CD4-positive, alpha-beta T cell (primary cell): ENCODE results near the gene PFKM. TPM values are rescaled to one million over a fixed set of nuclear protein-coding genes. Genes with fewer than 3 reads are reported as not detected.

Source experiments
- ATAC-seq: fragments of 200-7000 bp; cut with Tn5 transposase; one replicate; pipeline ENCODE4 v1.10.0; 2022; ENCODE audit warnings: mild to moderate bottlenecking; ENCODE audit not compliant: poor library complexity
- CTCF ChIA-PET: fragments of 350-600 bp; sonication (Branson Sonifier 250); formaldehyde crosslinking; loops from one replicate; lab custom pipeline; 2021; ENCODE audit warnings: antibody characterized with exemption, inconsistent platforms; lab: Charles Lee
- POLR2A ChIA-PET: fragments of 350-600 bp; sonication (Branson Sonifier 250); formaldehyde crosslinking; loops from one replicate; lab custom pipeline; 2021; ENCODE audit warnings: antibody characterized with exemption, inconsistent platforms; lab: Charles Lee
- DNase-seq, 14 experiments: peaks; one replicate each; pipeline ENCODE4 v3.0.0-alpha.2; 2013 to 2020; ENCODE audit warnings: mixed read lengths in 2 of 14
- H3K27ac ChIP-seq, 2 donors: one replicate each; pipeline versions ENCODE4 v1.5.1 to v1.7.0; 2013; ENCODE audit warnings: low read length in 2 of 2, low read depth in 1 of 2, mild to moderate bottlenecking in 1 of 2
- H3K27me3 ChIP-seq, 2 experiments: 1 replicate in 1 of 2; 2 replicates in 1 of 2; pipeline versions ENCODE4 v1.6.1 to v1.7.0; 2013; ENCODE audit warnings: low read length in 2 of 2, control low read depth in 1 of 2, mild to moderate bottlenecking in 1 of 2, moderate library complexity in 1 of 2; ENCODE audit not compliant: insufficient read depth in 2 of 2, control insufficient read depth in 1 of 2
- H3K36me3 ChIP-seq: one replicate; pipeline ENCODE4 v1.6.1; 2013; ENCODE audit warnings: low read length, control low read depth; ENCODE audit not compliant: insufficient read depth
- H3K4me1 ChIP-seq: one replicate; pipeline ENCODE4 v1.6.1; 2013; ENCODE audit warnings: low read length, control low read depth; ENCODE audit not compliant: insufficient read depth
- H3K4me3 ChIP-seq: one replicate; pipeline ENCODE4 v1.5.1; 2013; ENCODE audit warnings: mild to moderate bottlenecking, low read length, moderate library complexity
- H3K9me3 ChIP-seq, 2 experiments: 1 replicate in 1 of 2; 2 replicates in 1 of 2; pipeline versions ENCODE4 v1.6.1 to v1.7.0; 2013; ENCODE audit warnings: low read length in 2 of 2, mild to moderate bottlenecking in 2 of 2, control low read depth in 1 of 2, moderate library complexity in 1 of 2; ENCODE audit not compliant: control insufficient read depth in 1 of 2, insufficient read depth in 1 of 2
- H3K27ac Mint-ChIP-seq: one replicate; pipeline ENCODE4 v1.8.0; 2020; ENCODE audit warnings: mixed read lengths
- H3K27me3 Mint-ChIP-seq: one replicate; pipeline ENCODE4 v1.8.0; 2021; ENCODE audit warnings: mixed read lengths
- H3K36me3 Mint-ChIP-seq: one replicate; pipeline ENCODE4 v1.8.0; 2021; ENCODE audit warnings: low read depth, mixed read lengths
- H3K4me1 Mint-ChIP-seq: one replicate; pipeline ENCODE4 v1.8.0; 2021; ENCODE audit warnings: low read depth, mixed read lengths
- H3K4me3 Mint-ChIP-seq: one replicate; pipeline ENCODE4 v1.8.0; 2020; ENCODE audit warnings: mild to moderate bottlenecking, mixed read lengths
- H3K9me3 Mint-ChIP-seq: one replicate; pipeline ENCODE4 v1.8.0; 2020; ENCODE audit warnings: mixed read lengths
- CTCF ChIP-seq: fragments of 200-600 bp; IDR thresholded peaks from one replicate; pipeline ENCODE4 v1.8.0; 2022; ENCODE audit warnings: antibody characterized with exemption, mild to moderate bottlenecking
- intact Hi-C, 2 experiments: fragments of 100-400 bp; cut with DNase I in 1 of 2; cut with micrococcal nuclease in 1 of 2; formaldehyde crosslinking; loops; one replicate each; pipeline versions ENCODE4 v1.15.1 to v1.9.0; 2023 to 2025; cut with DNase I, micrococcal nuclease
- total RNA-seq, 174 experiments: library from RNA in 2 of 174; stranded (reverse) in 2 of 174; gene quantifications; one replicate each; pipeline ENCODE4 v1.2.3 and lab custom pipeline; 2021 to 2026

The PFKM gene
- total RNA-seq, 2 experiments from 2014 or later: 9.3 to 9.4 TPM

- Mint-ChIP-seq H3K36me3 (peaks cover 60% of the 10 kb centered on the region), H3K4me3 (no peak overlapping the region), H3K27ac (no peak overlapping the region), H3K9me3 (no peaks in the 10 kb centered on the region), H3K27me3 (no peaks in the 10 kb centered on the region), H3K4me1 (no peaks in the 10 kb centered on the region)
- Histone ChIP-seq H3K27ac (no peak overlapping the region), H3K9me3 (no peaks in the 10 kb centered on the region), H3K27me3 (no peaks in the 10 kb centered on the region), H3K36me3 (peaks cover 11% of the 10 kb centered on the region), H3K4me1 (no peaks in the 10 kb centered on the region), H3K4me3 (no peak overlapping the region)
- DNase-seq (no peak), ATAC-seq (no peak)
- CTCF ChIA-PET: interaction anchor here (0.6 to 0.7 kb wide), 2 partner anchors 23 to 92 kb away, joined by 3 read pairs; no protein-coding TSS in a partner anchor
- TF ChIP-seq CTCF: no peak
- intact Hi-C loops: no loop called here
- POLR2A ChIA-PET: interaction anchor here (0.7 to 1.1 kb wide), 2 partner anchors 12 to 21 kb away, joined by 3 read pairs; no protein-coding TSS in a partner anchor
These were observed 10.2 kb downstream of the PFKM start for GRCh38 chr12:48129376-48129775.

- Histone ChIP-seq H3K27ac (no peak overlapping the region), H3K27me3 (no peaks in the 10 kb centered on the region), H3K4me1 (no peaks in the 10 kb centered on the region), H3K9me3 (no peaks in the 10 kb centered on the region), H3K4me3 (no peak overlapping the region), H3K36me3 (peaks cover 19% of the 10 kb centered on the region)
- no peaks in the 10 kb centered on the region for H3K4me1 Mint-ChIP-seq
- H3K4me3 Mint-ChIP-seq: no peak overlapping the region
- POLR2A ChIA-PET: interaction anchor here (0.7 kb wide), 1 partner anchor 66 kb away, joined by 3 read pairs; no protein-coding TSS in a partner anchor
- CTCF ChIA-PET: no interaction called here
- ATAC-seq: no peak
- no peak for DNase-seq
- H3K36me3 Mint-ChIP-seq: peaks cover 64% of the 10 kb centered on the region
- no peaks in the 10 kb centered on the region for H3K9me3 Mint-ChIP-seq
- no peak overlapping the region for H3K27ac Mint-ChIP-seq
- no peaks in the 10 kb centered on the region for H3K27me3 Mint-ChIP-seq
- intact Hi-C loops: no loop called here
- no peak for TF ChIP-seq CTCF
These were observed 12.4 kb downstream of the PFKM start for GRCh38 chr12:48131517-48131916.

GRCh38 chr12:48132826-48133225 is 13.7 kb downstream of the PFKM start:
- Histone ChIP-seq H3K27ac (no peak overlapping the region), H3K27me3 (no peaks in the 10 kb centered on the region), H3K4me1 (no peaks in the 10 kb centered on the region), H3K4me3 (no peak overlapping the region), H3K36me3 (peaks cover 18% of the 10 kb centered on the region), H3K9me3 (no peaks in the 10 kb centered on the region)
- Mint-ChIP-seq H3K4me1 (no peaks in the 10 kb centered on the region), H3K27ac (no peak overlapping the region), H3K36me3 (peaks cover 61% of the 10 kb centered on the region), H3K27me3 (no peaks in the 10 kb centered on the region), H3K4me3 (no peak overlapping the region), H3K9me3 (no peaks in the 10 kb centered on the region)
- ChIA-PET CTCF (no interaction called here), POLR2A (no interaction called here)
- ATAC-seq: no peak
- intact Hi-C loops: no loop called here
- no peak for TF ChIP-seq CTCF
- DNase-seq: no peak
